NCI-H1092 (cell line): ENCODE results near the gene IFITM2.

Source experiments
- DNase-seq: peaks from one replicate; lab custom pipeline; 2025; lab: John Stamatoyannopoulos, UW

IFITM2 gene

GRCh38 chr11:293271-293851 is 14.3 kb upstream of the IFITM2 start:
- no peak for DNase-seq

GRCh38 chr11:293852-294661 is 13.6 kb upstream of the IFITM2 start:
- DNase-seq, result no peak

- no peak for DNase-seq
Observed at GRCh38 chr11:294780-295179, 12.8 kb upstream of the IFITM2 start.

GRCh38 chr11:295351-296170 is 12.1 kb upstream of the IFITM2 start:
- DNase-seq, result no peak

GRCh38 chr11:296171-297050 is 11.2 kb upstream of the IFITM2 start:
- DNase-seq, result no peak

GRCh38 chr11:297051-297585 is 10.5 kb upstream of the IFITM2 start:
- no peak for DNase-seq

GRCh38 chr11:297586-298405 is 9.8 kb upstream of the IFITM2 start:
- no peak for DNase-seq

- DNase-seq, result no peak
Observed at GRCh38 chr11:298406-299065, 9.1 kb upstream of the IFITM2 start.

- no peak for DNase-seq
Observed at GRCh38 chr11:299081-299891, 8.3 kb upstream of the IFITM2 start, which contains the start of gene IFITM5. IFITM5 (minus strand) TSS chr11:299526; CDS start chr11:299490, 36 bp downstream.

- DNase-seq, result no peak
Observed at GRCh38 chr11:299951-300735, 7.5 kb upstream of the IFITM2 start.

GRCh38 chr11:303363-303762 is 4.3 kb upstream of the IFITM2 start:
- DNase-seq, result no peak

- no peak for DNase-seq
Observed at GRCh38 chr11:304061-304506, 3.5 kb upstream of the IFITM2 start.

- no peak for DNase-seq
Observed at GRCh38 chr11:304915-305843, 2.4 kb upstream of the IFITM2 start.

GRCh38 chr11:305844-306211 is 1.8 kb upstream of the IFITM2 start:
- DNase-seq, result no peak

- DNase-seq, result no peak
Observed at GRCh38 chr11:306645-307371, 808 bp upstream of the IFITM2 start.
